Left ventricle myocardium superior (tissue), 1 donor: Measurements from ENCODE around the gene FOXP1. TPM values are rescaled to one million over a fixed set of nuclear protein-coding genes. Genes with fewer than 3 reads are reported as not detected.
"Not testable (repeated sequence)": the region's sequence is repeated elsewhere in the genome, so short reads cannot be mapped to it uniquely, and the experiment has no call there.

Source experiments
- ATAC-seq: fragments of 200-7000 bp; cut with Tn5 transposase; one replicate; pipeline ENCODE4 v1.9.1; 2020; ENCODE audit warnings: mild to moderate bottlenecking, moderate library complexity
- DNase-seq: peaks from one replicate; pipeline ENCODE4 v3.0.0-alpha.2; 2020
- intact Hi-C: fragments of 100-400 bp; cut with micrococcal nuclease; formaldehyde crosslinking; loops from one replicate; pipeline ENCODE4 v1.11.0; 2022
- total RNA-seq: library from RNA; stranded (reverse); fragmentation: NEBNext Ultra II Directional; extraction: Animal tissue kit (Norgen Biotek cat#: 25700); gene quantifications from one replicate; pipeline ENCODE4 v1.2.1, GENCODE V29; 2021
- donor health status: DM: no; HTN: yes; CAD: no; lungs with severe emphysema.

FOXP1 gene
- total RNA-seq, 1 donor from 2014 or later, result 35.2 TPM

DNA sequence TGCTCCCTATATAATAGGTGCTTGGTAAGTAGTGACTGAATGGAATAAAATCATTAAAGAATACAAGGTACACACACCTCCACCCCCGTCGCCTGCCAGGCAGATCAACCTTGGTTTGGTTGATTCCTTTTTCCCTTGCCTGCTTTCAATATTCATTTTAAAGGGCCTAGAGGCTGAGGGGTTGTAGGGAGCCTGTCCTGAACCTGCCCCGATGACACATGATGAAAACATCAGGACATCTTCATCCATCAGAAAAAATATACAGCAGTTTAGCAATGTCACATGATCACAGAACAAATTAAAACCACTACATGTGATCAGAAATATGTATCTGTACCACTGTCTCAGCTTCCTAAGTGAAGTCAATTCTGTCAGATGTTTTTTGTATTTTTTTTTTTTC, 588.9 kb downstream of the FOXP1 start:
- no peak for ATAC-seq
- intact Hi-C loops, result no loop called here
- DNase-seq, result no peak

DNA sequence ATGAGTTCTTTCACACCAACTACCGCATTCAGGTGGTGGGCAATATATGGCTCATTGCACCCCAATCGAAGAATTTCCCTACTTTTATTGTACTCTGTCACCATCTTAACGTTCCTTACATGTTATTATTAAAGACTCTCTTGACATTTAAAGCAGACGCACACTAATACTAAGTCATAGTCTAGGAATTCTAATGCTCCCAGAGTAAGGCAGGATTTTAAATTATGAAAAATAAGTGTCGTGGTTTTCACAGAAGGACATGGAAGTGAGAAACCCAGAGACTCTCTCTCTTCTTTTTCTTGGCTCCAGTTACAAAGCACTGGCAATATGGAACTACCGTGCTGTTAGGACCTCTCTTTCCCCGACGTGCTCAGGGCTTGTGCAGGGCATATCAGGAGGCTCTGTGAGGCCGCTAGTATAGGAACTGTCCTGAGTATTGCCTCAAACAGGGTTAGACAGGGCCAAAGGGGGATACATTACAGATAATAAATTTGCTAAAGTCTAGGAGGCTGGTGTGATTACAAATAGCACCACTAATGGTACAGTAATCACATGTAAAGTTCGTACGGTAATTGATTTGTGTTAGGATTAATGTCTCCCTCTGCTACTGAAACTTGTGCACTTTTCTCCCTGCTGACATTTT, 590.8 kb downstream of the FOXP1 start:
- no peak for ATAC-seq
- intact Hi-C loops, result no loop called here
- DNase-seq, result no peak

DNA sequence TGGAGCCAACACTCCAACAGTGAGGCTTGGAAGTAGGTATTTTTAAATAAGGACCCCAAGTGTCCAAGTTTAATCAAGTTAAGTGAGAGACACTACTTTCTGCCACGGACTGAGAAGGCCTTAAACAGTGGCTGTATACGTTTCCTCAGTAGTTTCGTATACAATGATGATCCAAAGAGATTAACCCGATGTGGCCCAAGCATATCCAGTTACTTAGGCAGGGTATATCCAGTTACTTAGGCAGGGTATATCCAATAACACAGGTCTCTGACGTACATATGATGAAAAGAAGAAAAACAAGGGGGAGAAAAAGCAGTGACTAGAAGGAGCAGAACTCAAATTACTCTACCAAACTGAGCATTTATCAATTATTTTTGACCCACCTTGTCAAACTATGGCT, 591.4 kb downstream of the FOXP1 start:
- DNase-seq, result no peak
- ATAC-seq, result no peak
- intact Hi-C loops, result no loop called here

DNA sequence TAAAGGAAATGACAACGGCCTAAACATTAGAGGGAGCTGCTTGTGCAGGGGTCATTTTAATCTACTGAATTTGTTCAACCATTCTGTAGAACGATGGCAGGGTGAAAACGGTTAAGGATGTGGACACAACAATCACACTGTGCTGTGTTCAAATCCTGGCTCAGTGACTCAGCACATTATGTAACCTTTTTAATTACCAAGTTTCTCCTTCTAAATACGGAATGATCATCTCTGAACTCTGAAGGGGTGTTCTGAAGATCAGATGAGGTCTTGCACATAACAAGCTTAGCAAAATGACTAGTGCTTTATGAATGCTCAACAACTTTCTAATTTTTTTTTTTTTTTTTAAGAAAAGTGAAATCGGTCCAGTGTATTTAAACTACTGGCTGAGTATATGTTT, 592.8 kb downstream of the FOXP1 start:
- no peak for DNase-seq
- no peak for ATAC-seq
- intact Hi-C loops, result no loop called here

DNA sequence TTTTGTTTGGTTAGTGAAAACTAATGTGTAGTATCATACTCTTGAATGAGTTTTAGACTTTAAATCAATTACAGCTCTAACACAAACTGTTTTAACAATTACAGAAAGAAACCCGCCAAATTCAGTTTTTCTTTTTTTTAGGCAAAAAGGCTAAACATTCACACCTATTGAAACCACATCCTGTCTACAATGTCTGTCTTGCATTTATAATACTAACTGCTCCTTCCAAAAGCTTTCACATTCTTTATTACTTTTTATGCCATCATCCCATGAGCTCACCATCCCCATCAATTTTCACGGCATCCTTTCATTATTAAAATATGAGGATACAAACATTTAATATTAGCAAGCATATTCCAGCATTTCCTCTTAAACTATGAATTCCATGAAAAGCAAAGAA, 593.3 kb downstream of the FOXP1 start:
- intact Hi-C loops, result no loop called here
- DNase-seq, result no peak
- no peak for ATAC-seq

DNA sequence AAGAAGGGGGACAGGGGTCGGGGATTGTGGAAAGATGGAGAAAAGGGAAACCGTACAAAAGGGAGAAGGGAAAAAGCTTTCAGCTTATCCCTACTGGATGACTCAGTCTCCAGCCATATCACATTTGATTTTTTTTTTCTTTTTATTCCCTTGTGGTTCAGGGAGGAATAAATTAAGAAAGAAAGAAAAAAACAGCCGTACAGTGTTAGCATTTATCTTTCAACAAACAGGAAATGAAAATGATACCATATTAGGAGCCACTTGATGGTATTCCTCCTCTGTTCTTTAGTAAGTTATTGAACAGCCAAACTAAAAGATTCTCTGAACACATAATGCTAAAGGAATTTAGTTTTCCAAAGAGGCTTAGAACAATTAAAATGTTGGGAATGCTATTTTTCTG, 594.4 kb downstream of the FOXP1 start:
- DNase-seq, result no peak
- intact Hi-C loops, result no loop called here
- peak; percentile 69 for ATAC-seq

DNA sequence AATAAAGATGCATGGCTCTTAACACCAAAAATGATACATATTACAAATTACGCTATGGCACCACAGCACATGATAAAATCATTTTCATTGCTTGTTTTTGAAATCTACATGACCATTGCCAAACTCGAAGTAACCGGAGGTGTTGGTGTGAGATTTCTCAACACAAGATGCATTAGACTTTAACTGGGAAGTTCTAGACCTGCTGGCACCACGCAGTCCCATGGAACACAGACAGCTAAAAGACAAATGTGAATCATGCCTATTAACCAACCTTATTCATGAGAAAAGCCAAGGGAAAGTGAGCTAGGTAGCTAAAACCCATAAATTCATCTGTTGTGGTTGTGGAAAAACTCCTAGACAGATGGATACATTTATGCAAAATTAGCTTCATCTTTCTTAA, 595.4 kb downstream of the FOXP1 start:
- ATAC-seq, result no peak
- intact Hi-C loops, result no loop called here
- DNase-seq, result no peak

DNA sequence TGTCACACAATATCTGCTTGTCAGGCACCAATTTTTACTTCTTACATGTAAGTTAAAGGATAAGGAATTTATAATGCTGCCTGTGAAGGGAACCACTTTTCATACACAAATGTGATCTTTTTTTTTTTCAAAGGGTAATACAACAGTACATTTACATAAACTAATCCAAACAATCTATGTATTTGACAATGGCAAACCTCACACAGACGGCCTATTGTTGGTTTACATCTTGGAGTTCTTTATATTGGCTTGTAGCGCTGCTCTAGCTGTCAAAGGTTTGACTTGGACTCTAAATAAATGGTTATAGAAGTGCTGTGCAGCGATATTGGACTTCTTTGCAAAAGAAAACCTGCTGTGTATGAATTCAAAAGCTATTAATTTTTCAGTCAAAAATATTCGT, 598.0 kb downstream of the FOXP1 start:
- ATAC-seq (no peak), DNase-seq (no peak)
- intact Hi-C loops, result no loop called here

DNA sequence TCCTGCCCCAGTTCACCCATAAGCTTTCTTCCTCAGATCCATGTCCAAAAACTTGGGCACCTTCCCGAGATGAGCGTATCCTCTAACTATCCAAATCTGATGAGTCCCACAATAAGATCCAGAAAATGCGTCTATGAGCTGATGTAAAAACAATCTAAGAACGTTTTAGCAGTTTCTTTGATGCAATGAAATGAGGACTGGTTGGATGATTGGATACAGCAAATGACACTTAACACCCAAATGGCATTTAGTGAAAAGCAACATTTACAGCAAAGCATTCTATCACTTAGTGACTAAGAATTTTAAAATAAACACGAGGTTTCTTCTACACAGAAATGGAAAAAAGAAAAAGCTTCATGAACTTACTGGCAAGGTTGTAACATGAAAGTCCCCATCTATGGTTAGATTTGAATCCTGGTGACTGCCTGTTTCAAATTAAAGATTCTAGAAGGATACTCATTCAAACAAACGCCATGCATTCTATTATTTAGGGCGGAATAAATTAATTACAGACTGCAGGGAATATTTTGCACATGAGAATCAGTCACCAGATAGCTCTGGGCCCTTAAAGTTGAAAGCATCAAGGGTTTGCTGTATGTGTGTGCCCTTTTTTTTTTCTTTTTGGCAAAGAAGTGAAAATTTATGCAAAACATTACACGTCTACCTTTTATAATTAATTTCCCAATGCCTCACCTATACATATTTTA, 598.6 kb downstream of the FOXP1 start:
- DNase-seq (no peak), ATAC-seq (no peak)
- intact Hi-C loops, result no loop called here

DNA sequence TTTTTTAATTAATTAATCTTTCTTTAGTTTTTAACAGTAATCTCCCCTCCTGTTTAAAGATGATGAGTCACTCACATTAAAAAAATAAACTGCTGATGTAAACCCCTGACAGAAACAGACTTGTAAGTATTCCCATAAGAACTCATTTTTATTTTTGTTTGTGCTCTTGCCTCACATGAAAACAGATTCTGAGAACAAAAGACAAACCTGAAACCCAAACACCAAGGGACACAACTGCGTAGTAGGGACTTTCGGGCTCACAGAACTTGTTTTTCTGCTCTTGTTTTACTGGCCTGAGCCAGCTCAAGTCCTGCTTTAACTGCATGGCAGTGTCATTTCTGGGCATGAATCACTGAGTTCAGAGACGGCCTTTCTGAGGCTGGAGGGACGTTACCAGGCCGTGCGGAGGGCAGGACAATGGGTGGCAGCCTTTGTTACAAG, 600.8 kb downstream of the FOXP1 start:
- ATAC-seq (peak; percentile 69), DNase-seq (no peak)
- intact Hi-C loops, result no loop called here

DNA sequence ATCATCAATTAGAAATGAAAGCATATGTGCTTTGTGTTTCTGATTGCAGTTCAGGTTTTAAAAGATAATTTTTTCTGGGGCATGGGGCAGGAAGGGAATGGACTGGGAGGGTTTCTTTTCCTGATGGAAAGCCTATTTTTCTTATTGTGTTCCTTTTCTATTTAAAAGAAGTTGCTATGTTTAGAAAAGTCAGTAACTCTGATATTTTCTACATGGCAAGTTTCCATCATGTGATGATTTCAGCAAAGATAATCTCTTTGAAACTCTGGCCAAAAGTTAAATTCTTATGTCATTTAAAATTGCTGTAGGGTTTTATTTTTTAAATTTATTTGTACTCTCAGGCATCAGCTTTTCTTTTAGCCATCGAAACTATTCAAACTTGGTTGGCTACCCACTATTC, 601.2 kb downstream of the FOXP1 start:
- DNase-seq (no peak), ATAC-seq (peak; percentile 34)
- intact Hi-C loops, result no loop called here

DNA sequence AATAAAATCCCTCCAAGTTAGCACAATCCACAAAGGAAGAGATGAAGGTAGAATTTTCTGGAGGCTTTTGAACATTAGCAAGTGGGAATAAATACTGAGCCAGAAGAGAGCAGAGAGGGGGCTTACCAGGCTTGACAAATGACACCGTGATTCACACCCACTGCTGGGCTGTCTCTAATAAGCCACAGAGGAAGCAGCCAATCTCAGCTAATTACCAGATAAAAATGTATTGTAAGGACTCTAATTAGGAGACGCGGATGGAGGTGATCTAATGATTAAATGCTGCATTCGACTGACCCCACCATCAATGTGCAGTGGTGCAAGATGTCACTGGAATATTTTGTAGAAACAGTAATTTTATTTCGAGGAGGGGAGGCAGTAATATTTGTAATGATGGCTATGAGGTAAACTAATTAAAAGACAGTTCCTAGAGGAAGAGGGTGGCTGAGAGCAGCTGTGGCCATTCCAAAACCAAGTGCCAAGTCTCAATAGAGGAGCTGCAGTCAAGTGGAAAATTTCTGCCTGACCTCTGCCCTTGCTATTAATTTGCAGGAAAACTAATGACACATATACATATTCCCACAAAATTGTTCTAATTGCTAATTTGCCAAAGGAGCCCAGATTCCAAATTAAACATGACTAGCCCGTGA, 602.2 kb downstream of the FOXP1 start:
- intact Hi-C loops, result no loop called here
- DNase-seq, result no peak
- ATAC-seq, result peak; percentile 68

DNA sequence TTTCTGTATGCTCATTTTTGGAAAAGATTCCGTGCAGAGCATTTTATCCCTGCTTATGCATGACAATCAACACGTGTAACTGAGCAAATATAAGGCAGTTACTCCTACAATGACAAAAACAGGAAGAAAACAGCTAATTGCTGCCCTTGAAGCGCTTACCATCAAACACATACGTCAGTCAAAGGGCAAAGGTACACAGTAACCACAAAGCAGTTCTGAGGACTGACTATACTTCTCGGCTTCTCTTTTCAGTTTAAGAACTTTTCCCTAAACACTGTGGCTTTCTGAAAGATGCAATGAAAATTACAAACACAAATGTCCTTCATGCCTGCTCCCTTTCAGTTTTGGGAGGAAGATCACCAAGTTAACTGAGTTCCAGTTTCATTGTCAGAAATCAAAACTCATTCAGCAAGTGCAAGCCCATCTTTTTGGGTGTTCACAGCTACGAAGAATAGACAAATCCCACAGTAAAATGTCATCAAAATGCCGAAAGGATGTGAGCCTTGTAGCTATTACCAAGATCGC, 602.8 kb downstream of the FOXP1 start:
- intact Hi-C loops, result no loop called here
- DNase-seq (no peak), ATAC-seq (no peak)

DNA sequence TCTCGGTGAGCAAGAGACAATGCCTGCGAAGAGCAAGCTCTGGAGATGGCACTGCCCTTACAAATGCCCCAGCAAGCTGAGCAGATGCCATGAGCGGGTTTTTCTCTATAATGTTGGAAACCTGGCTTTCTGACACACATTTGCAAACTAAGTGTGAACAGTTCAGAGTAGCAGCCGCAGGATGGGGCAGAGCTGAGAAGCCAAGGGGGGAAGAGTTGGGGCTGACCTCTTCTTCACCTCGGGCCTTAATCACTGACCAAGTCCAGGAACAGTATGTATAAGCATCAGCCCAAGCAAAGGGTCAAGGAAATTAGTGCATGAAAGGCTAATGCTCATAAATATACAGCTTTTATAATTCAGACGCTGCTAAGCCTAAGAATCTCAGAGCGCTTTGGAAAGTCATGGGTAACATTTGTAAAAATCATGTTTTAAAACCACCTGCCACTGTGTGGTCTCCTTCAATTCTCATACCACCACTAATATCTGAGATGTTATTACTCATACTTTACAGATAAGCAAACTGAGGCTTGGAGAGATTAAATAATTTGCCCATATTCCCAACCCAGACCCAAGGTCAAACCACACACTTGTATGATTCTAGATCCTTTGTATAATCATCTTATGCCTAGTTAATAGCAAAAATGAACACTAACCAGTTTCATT, 603.4 kb downstream of the FOXP1 start:
- no peak for DNase-seq
- no peak for ATAC-seq
- intact Hi-C loops, result no loop called here

DNA sequence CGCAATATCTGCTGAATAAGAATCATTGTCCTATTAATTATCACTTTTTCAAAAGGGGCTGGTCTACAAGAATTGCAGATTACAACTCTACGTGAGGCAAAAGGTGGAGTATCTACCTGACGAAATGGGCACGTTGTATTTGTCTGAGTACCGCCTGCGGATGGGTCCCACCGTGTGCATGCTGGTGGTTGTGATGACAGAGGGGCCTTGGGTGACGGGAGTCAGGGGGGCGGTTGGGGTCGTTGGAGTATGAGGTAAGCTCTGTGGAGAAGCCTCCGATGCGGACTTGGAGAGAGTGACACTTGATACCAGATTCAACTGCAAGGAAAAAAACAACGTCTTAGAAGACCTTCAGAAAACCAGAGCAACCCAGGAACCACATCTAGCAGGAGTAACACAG, 605.8 kb downstream of the FOXP1 start:
- ATAC-seq (no peak), DNase-seq (no peak)
- intact Hi-C loops, result no loop called here

DNA sequence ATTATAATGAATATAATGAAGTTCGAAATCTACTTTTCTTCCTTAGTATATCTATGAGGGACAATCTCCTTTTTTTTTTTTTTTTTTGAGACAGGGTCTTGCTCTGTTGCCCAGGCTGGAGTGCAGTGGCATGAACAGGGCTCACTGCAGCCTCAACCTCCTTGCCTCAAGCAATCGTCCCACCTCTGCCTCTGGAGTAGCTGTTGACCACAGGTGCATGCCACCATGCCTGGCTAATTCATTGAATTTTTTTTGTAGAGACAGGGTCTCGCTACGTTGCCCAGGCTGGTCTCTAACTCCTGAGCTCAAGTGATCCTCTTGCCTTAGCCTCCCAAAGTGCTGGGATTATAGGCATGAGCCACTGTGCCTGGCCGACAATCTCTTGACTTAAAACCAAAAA, 607.5 kb downstream of the FOXP1 start:
- ATAC-seq, intact Hi-C loops, DNase-seq: not testable (repeated sequence)

DNA sequence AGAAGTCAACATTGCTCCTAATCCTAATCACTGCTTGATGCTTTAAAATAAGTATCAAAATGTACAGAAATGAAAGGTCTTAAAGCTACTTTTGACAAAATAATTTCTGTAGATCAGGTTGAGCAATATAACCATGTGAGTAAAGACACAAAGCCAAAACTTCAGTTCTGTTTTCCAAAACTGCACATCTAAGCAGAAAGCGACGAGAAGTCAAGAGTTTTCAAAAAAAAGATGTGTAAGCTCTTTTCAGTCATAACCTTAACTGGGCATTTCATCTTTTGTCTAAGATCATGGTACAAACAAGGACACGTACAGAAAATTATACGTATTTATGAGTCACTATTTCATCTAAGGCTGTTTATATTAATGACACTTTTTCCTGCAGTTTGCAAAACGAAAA, 608.8 kb downstream of the FOXP1 start:
- ATAC-seq, result peak; percentile 20
- DNase-seq, result no peak
- intact Hi-C loops, result no loop called here

DNA sequence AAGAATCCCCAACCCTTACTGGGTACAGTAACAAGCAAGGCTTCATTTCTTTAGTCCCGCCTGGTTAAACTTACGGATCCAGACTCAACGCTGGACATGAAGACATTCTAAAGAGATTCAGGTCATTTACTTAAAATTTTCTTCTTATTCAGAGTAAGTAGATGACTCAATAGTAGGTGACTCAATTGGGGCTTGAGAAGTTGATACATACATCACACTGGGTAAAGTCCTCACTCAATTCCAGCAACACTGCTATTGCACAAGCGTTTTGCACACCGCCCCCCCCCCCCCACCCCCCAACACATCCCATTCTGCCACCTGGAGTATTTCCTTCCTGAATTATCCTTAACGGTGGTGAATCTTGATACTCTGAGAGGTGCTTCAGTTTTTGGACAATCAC, 610.0 kb downstream of the FOXP1 start:
- no peak for DNase-seq
- intact Hi-C loops, result no loop called here
- ATAC-seq, result no peak

DNA sequence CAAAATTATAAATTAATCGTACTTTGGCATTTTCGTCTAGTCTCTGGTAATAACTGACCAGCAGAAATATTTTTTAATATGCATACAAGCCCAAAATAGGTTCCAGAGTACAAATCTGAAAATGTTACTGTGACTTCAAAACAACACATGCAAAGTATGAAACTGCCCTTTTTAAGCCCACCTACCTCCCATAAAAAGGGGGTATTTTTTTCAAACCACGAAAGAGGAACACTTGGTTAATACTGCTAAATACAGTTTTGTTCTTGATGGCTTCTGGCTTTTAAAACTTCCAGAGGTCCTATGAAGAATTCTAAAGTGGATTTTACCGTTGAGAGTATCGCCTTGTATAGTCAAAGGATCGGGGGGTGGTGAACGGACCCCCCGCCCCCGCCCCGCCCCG, 610.7 kb downstream of the FOXP1 start:
- no peak for DNase-seq
- intact Hi-C loops, result no loop called here
- ATAC-seq, result no peak

DNA sequence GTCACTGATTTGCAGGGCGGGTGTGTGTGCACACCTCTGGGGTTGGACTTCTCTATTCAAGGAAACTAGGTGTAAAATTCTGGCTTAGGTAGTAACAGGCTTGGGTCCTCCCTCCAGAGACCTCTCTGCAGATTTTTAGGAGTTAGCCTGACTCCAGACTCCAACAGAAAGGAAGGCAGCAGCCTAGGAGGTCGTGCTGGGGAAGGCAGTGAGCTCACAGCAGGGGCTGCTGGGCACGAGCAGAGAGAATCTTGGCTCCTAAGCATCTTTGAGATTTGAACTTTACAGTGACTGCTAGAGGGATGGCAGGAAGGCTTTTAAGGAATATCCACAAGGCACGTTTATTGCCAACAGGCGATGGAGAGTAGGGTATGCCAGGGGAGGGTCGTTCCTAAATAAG, 612.6 kb downstream of the FOXP1 start:
- ATAC-seq, result no peak
- intact Hi-C loops, result no loop called here
- no peak for DNase-seq
